Ovary (tissue), 9 donors: Measurements from ENCODE around the gene RAPGEF6. TPM values are rescaled to one million over a fixed set of nuclear protein-coding genes. Genes with fewer than 3 reads are reported as not detected.

Experiments
- DNase-seq, 5 donors: peaks; one replicate each; pipeline ENCODE4 v3.0.0-alpha.2; 2019 to 2020
- H3K27ac ChIP-seq, 2 donors: fragments of 200-600 bp; one replicate each; pipeline versions ENCODE4 v1.5.1 to v1.8.0; 2019 to 2022
- H3K27me3 ChIP-seq: fragments of 200-600 bp; one replicate; pipeline ENCODE4 v1.8.0; 2022
- H3K36me3 ChIP-seq: fragments of 200-600 bp; sonication (generic); one replicate; pipeline ENCODE4 v1.5.1; 2019
- H3K4me1 ChIP-seq: one replicate; pipeline ENCODE4 v1.8.1; 2013; ENCODE audit warnings: mild to moderate bottlenecking, moderate library complexity; ENCODE audit not compliant: insufficient read depth
- H3K4me3 ChIP-seq: fragments of 200-600 bp; sonication (generic); one replicate; pipeline ENCODE4 v1.5.1; 2017
- H3K9me3 ChIP-seq, 2 donors: fragments of 200-600 bp in 1 of 2; sonication (generic) in 1 of 2; one replicate each; pipeline versions ENCODE4 v1.5.1 to v1.8.1; 2013 to 2019; ENCODE audit warnings: mild to moderate bottlenecking in 1 of 2, moderate library complexity in 1 of 2
- EP300 ChIP-seq: sonication (generic); formaldehyde crosslinking; IDR thresholded peaks from one replicate; pipeline ENCODE4 v1.6.1; 2017; ENCODE audit warnings: antibody characterized with exemption
- POLR2A ChIP-seq: fragments of 450-650 bp; IDR thresholded peaks from one replicate; pipeline ENCODE4 v1.6.1; 2017; ENCODE audit warnings: antibody characterized with exemption, mild to moderate bottlenecking, moderate library complexity
- WGBS, 3 donors: extraction: QIAGEN DNeasy Blood & Tissue Kit in 1 of 3; methylation state at CpG; one replicate each; pipeline versions ENCODE4 v1.1.5 to v1.1.7; 2013 to 2017; 5-methylcytosine and 5-hydroxymethylcytosine counted together
- intact Hi-C, 4 donors: fragments of 100-400 bp; cut with DNase I; formaldehyde crosslinking; loops; one replicate each; pipeline versions ENCODE4 v1.11.0 to v1.15.1; 2022 to 2023
- polyA plus RNA-seq, 2 donors: library from polyadenylated mRNA; stranded (reverse); fragments of 200-250 nt in 1 of 2; fragments of 350-450 nt in 1 of 2; fragmentation: Illumina TruSeq in 1 of 2; extraction: RNeasy Lipid Tissue Mini Kit (QIAGEN cat#74804) in 1 of 2; gene quantifications; one replicate each; pipeline ENCODE4 v1.2.3, GENCODE V29; 2013 to 2014
- total RNA-seq, 7 donors: library from RNA; depleted of rRNA in 2 of 7; stranded (reverse); fragments of >200 nt in 2 of 7; fragmentation: NEBNext Ultra II Directional in 3 of 7; extraction: Animal tissue kit (Norgen Biotek cat#: 25700) in 3 of 7; gene quantifications; one replicate each; pipeline versions ENCODE4 v1.1.0 to v1.2.4, GENCODE V29; 2016 to 2023
- TF ChIP-seq, protein P1 (sequence below), 3 donors: fragments of 450-650 bp in 2 of 3; fragments of 200-600 bp in 1 of 3; IDR thresholded peaks; one replicate each; pipeline versions ENCODE4 v1.5.1 to v1.8.0; 2016 to 2022; ENCODE audit warnings: antibody characterized with exemption in 3 of 3, mild to moderate bottlenecking in 1 of 3
- donor health status: DM: no; HTN: no; CAD: no; lungs with moderate emphysema.
- donor health status: DM: no; HTN: no; CAD: no.
- donor health status: Bipolar disorder and iron deficiency.
- donor health status: DM: yes; HTN: yes; CAD: no.
- donor health status: DM: no; HTN: no; CAD: no.
- donor health status: DM: yes; HTN: yes; CAD: no.

RAPGEF6 gene
- total and polyA plus RNA-seq, 9 donors, result 4.2 to 25.8 (median 18.5) TPM

- 66 to 76% (median 69%) methylated on average over 2 of the region's 2 CpGs for WGBS, 3 donors
- intact Hi-C loops, result loop anchor here in 3 of 4 donors (5.0 to 10.0 kb wide), 2 partner anchors 475 to 477 kb away; partner anchors contain the start of gene IL3 (in 3 of the 3)
- Histone ChIP-seq H3K4me1 (peaks cover 1% of the 10 kb centered on the region), H3K27me3 (no peaks in the 10 kb centered on the region), H3K4me3 (no peak overlapping the region), H3K27ac (no peak overlapping the region), H3K9me3 (no peaks in the 10 kb centered on the region), H3K36me3 (no peaks in the 10 kb centered on the region)
- DNase-seq, result no peak
- TF ChIP-seq EP300 (no peak), POLR2A (no peak)
- TF ChIP-seq, protein P1, sequence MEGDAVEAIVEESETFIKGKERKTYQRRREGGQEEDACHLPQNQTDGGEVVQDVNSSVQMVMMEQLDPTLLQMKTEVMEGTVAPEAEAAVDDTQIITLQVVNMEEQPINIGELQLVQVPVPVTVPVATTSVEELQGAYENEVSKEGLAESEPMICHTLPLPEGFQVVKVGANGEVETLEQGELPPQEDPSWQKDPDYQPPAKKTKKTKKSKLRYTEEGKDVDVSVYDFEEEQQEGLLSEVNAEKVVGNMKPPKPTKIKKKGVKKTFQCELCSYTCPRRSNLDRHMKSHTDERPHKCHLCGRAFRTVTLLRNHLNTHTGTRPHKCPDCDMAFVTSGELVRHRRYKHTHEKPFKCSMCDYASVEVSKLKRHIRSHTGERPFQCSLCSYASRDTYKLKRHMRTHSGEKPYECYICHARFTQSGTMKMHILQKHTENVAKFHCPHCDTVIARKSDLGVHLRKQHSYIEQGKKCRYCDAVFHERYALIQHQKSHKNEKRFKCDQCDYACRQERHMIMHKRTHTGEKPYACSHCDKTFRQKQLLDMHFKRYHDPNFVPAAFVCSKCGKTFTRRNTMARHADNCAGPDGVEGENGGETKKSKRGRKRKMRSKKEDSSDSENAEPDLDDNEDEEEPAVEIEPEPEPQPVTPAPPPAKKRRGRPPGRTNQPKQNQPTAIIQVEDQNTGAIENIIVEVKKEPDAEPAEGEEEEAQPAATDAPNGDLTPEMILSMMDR (IDR thresholded peaks at IDR 0.05), result no peak
Observed at GRCh38 chr5:131587541-131587940, 47.5 kb downstream of the RAPGEF6 start.

DNA sequence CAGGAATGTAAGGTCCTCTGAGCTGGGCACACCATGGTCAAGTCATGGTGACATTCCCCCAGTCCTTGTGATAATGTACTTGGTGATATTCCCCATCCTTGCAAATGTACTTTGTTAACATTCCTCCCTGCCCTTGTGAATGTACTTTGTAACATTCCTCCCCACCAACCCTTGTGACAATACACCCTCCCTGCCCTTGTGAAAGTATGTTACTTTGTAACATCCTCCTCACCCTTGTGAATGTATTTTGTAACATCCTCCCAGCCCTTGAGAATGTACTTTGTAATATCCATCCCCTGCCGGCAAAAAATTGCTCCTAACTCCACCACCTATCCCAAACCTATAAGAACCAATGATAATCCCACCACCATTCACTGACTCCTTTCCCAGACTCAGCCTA, 53.3 kb downstream of the RAPGEF6 start:
- TF ChIP-seq, protein P1 (IDR thresholded peaks at IDR 0.05), result no peak
- no peak for TF ChIP-seq EP300
- no peak for TF ChIP-seq POLR2A
- WGBS, 3 donors, result 97 to 100% (median 98%) methylated on average over 1 of the region's 1 CpG
- no peaks in the 10 kb centered on the region for H3K4me1 ChIP-seq

GRCh38 chr5:131579917-131580671, 54.9 kb downstream of the RAPGEF6 start:
- H3K4me3 ChIP-seq, result no peak overlapping the region
- DNase-seq, result no peak
- intact Hi-C loops, result loop anchor here in 1 of 4 donors (10.0 kb wide), 1 partner anchor 485 kb away; the partner anchor contains the start of gene IL3
- no peaks in the 10 kb centered on the region for H3K9me3 ChIP-seq
- TF ChIP-seq, protein P1 (IDR thresholded peaks at IDR 0.05), result no peak
- TF ChIP-seq EP300 (no peak), POLR2A (no peak)
- no peaks in the 10 kb centered on the region for H3K27me3 ChIP-seq
- 98 to 99% (median 98%) methylated on average over 26 to 38 of the region's 38 CpGs for WGBS, 3 donors
- no peaks in the 10 kb centered on the region for H3K36me3 ChIP-seq
- no peak overlapping the region for H3K27ac ChIP-seq
- no peaks in the 10 kb centered on the region for H3K4me1 ChIP-seq

More for the DNA sequence above, 53.3 kb downstream of the RAPGEF6 start:
- DNase-seq, result no peak
- intact Hi-C loops, result loop anchor here in 1 of 4 donors (10.0 kb wide), 1 partner anchor 483 kb away; the partner anchor contains the start of gene IL3
- Histone ChIP-seq H3K27ac (no peak overlapping the region), H3K4me3 (no peak overlapping the region), H3K36me3 (no peaks in the 10 kb centered on the region), H3K27me3 (no peaks in the 10 kb centered on the region), H3K9me3 (no peaks in the 10 kb centered on the region)

- no peaks in the 10 kb centered on the region for H3K9me3 ChIP-seq
- no peak for DNase-seq
- H3K4me3 ChIP-seq, result no peak overlapping the region
- no peak for TF ChIP-seq POLR2A
- no peaks in the 10 kb centered on the region for H3K27me3 ChIP-seq
- intact Hi-C loops, result no loop called here
- WGBS, 3 donors, result 96 to 98% (median 98%) methylated on average over 8 of the region's 8 CpGs
- no peak overlapping the region for H3K27ac ChIP-seq
- no peaks in the 10 kb centered on the region for H3K4me1 ChIP-seq
- no peaks in the 10 kb centered on the region for H3K36me3 ChIP-seq
Observed at GRCh38 chr5:131575660-131576227, 59.3 kb downstream of the RAPGEF6 start.

DNA sequence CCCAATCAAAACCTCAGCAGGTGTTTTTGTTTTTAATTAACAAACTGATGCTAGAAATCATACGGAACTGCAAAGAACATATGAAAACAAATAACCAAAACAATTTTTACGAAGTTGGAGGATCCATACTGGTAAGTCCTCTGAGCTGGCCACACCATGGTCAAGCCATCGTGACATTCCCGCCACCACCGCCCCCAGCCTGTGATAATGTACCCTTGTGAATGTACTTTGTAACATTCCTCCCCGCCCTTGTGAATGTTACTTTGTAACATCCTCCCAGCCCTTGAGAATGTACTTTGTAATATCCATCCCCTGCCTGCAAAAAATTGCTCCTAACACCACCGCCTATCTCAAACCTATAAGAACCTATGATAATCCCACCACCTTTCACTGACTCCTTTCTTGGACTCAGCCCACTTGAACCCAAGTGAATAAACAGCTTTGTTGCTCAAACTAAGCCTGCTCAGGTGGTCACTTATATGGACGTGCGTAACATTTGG, 63.3 kb downstream of the RAPGEF6 start:
- Histone ChIP-seq H3K27me3 (no peaks in the 10 kb centered on the region), H3K4me3 (no peak overlapping the region), H3K4me1 (no peaks in the 10 kb centered on the region), H3K9me3 (no peaks in the 10 kb centered on the region), H3K27ac (no peak overlapping the region), H3K36me3 (no peaks in the 10 kb centered on the region)
- TF ChIP-seq POLR2A (no peak), EP300 (no peak)
- WGBS, 3 donors, result 96% methylated on average over 9 of the region's 9 CpGs
- DNase-seq, result no peak
- intact Hi-C loops, result no loop called here
